B cell (primary cell): ENCODE data around the gene DUS2. TPM values are rescaled to one million over a fixed set of nuclear protein-coding genes. Genes with fewer than 3 reads are reported as not detected.

Experiments
- ATAC-seq: fragments of 200-7000 bp; cut with Tn5 transposase; one replicate; pipeline ENCODE4 v1.10.0; 2021; ENCODE audit warnings: low read depth, mild to moderate bottlenecking, moderate number of reproducible peaks, moderate library complexity
- CTCF ChIA-PET: fragments of 350-600 bp; sonication (Branson Sonifier 250); formaldehyde crosslinking; loops from one replicate; lab custom pipeline; 2021; ENCODE audit warnings: antibody characterized with exemption, inconsistent platforms; lab: Charles Lee
- POLR2A ChIA-PET: fragments of 350-600 bp; sonication (Branson Sonifier 250); formaldehyde crosslinking; loops from one replicate; lab custom pipeline; 2021; ENCODE audit warnings: antibody characterized with exemption; lab: Charles Lee
- DNase-seq: peaks from one replicate; pipeline ENCODE4 v3.0.0; 2013
- H2AFZ ChIP-seq: 2 replicates; pipeline ENCODE4 v1.6.1; 2012; ENCODE audit warnings: mild to moderate bottlenecking, low read depth, low read length; ENCODE audit not compliant: insufficient read depth, poor library complexity, severe bottlenecking
- H3K27ac ChIP-seq, 2 donors: 1 replicate in 1 of 2; 2 replicates in 1 of 2; pipeline ENCODE4 v1.5.1; 2012 to 2013; ENCODE audit warnings: low read length in 2 of 2, mild to moderate bottlenecking in 2 of 2, moderate library complexity in 1 of 2
- H3K27me3 ChIP-seq, 4 experiments: fragments of 200-600 bp in 1 of 4; sonication (generic) in 1 of 4; replicated peaks in 1 of 4; 1 replicate in 2 of 4; 2 replicates in 2 of 4; pipeline versions ENCODE4 v1.6.1 to v1.7.0; 2013 to 2016; ENCODE audit warnings: low read length in 3 of 4, mild to moderate bottlenecking in 2 of 4, mixed read lengths in 1 of 4, moderate library complexity in 1 of 4; ENCODE audit not compliant: insufficient read depth in 4 of 4, control insufficient read depth in 3 of 4; ENCODE audit errors: control extremely low read depth in 1 of 4
- H3K36me3 ChIP-seq, 2 experiments: replicated peaks in 1 of 2; 1 replicate in 1 of 2; 2 replicates in 1 of 2; pipeline versions ENCODE4 v1.6.1 to v1.7.1; 2013; ENCODE audit warnings: low read length in 1 of 2; ENCODE audit not compliant: insufficient read depth in 2 of 2, control insufficient read depth in 1 of 2; ENCODE audit errors: control extremely low read depth in 1 of 2, extremely low read depth in 1 of 2
- H3K4me1 ChIP-seq, 2 donors: fragments of 200-600 bp in 1 of 2; sonication (generic) in 1 of 2; 1 replicate in 1 of 2; 2 replicates in 1 of 2; pipeline versions ENCODE4 v1.5.1 to v1.6.1; 2013 to 2017; ENCODE audit warnings: low read length in 2 of 2; ENCODE audit not compliant: control insufficient read depth in 2 of 2, insufficient read depth in 2 of 2
- H3K4me2 ChIP-seq: replicated peaks from 2 replicates; pipeline ENCODE3; 2012; ENCODE audit warnings: mild to moderate bottlenecking, low read depth, low read length; ENCODE audit not compliant: poor library complexity, severe bottlenecking
- H3K4me3 ChIP-seq, 5 experiments: fragments of 200-600 bp in 1 of 5; sonication (generic) in 1 of 5; 1 replicate in 3 of 5; 2 replicates in 2 of 5; pipeline versions ENCODE4 v1.5.1 to v1.7.0; 2011 to 2016; ENCODE audit warnings: low read length in 4 of 5, mild to moderate bottlenecking in 4 of 5, low read depth in 2 of 5, control low read depth in 1 of 5, moderate library complexity in 1 of 5; ENCODE audit not compliant: insufficient read depth in 1 of 5; ENCODE audit errors: control extremely low read depth in 1 of 5, extremely low read depth in 1 of 5
- H3K79me2 ChIP-seq: fragments of 200-600 bp; sonication (generic); one replicate; pipeline ENCODE4 v1.6.0; 2016; ENCODE audit warnings: low read length; ENCODE audit not compliant: control insufficient read depth, insufficient read depth
- H3K9ac ChIP-seq: fragments of 200-600 bp; sonication (generic); 2 replicates; pipeline ENCODE4 v1.6.1; 2017; ENCODE audit warnings: mild to moderate bottlenecking, low read length, moderate library complexity
- H3K9me3 ChIP-seq, 3 donors: one replicate each; pipeline versions ENCODE4 v1.6.1 to v1.7.1; 2013; ENCODE audit warnings: low read length in 2 of 3; ENCODE audit not compliant: control insufficient read depth in 2 of 3, insufficient read depth in 1 of 3; ENCODE audit errors: control extremely low read depth in 1 of 3
- H4K20me1 ChIP-seq: 2 replicates; pipeline ENCODE4 v1.6.0; 2012; ENCODE audit warnings: mild to moderate bottlenecking, low read length; ENCODE audit not compliant: insufficient read depth, control insufficient read depth, poor library complexity, severe bottlenecking
- H3K27ac Mint-ChIP-seq: one replicate; pipeline ENCODE4 v1.8.0; 2021; ENCODE audit warnings: mixed read lengths
- H3K27me3 Mint-ChIP-seq: one replicate; pipeline ENCODE4 v1.8.0; 2021; ENCODE audit warnings: mixed read lengths
- H3K4me1 Mint-ChIP-seq: one replicate; pipeline ENCODE4 v1.8.0; 2021; ENCODE audit warnings: mixed read lengths
- H3K4me3 Mint-ChIP-seq: one replicate; pipeline ENCODE4 v1.8.0; 2021; ENCODE audit warnings: mixed read lengths
- H3K9me3 Mint-ChIP-seq: one replicate; pipeline ENCODE4 v1.8.0; 2022; ENCODE audit warnings: mixed read lengths; ENCODE audit not compliant: insufficient read depth
- EZH2 ChIP-seq: IDR thresholded peaks from 2 replicates; pipeline ENCODE4 v1.6.1; 2012; ENCODE audit warnings: borderline replicate concordance, low read depth, mild to moderate bottlenecking, moderate library complexity, low read length; ENCODE audit not compliant: insufficient read depth, poor library complexity, severe bottlenecking
- WGBS: methylation state at CpG from one replicate; pipeline ENCODE4 v1.1.5; 2013; ENCODE audit warnings: missing lambda C conversion rate; ENCODE audit not compliant: insufficient coverage; 5-methylcytosine and 5-hydroxymethylcytosine counted together
- intact Hi-C: fragments of 100-400 bp; cut with micrococcal nuclease; formaldehyde crosslinking; loops from one replicate; pipeline ENCODE4 v1.10.0; 2022
- polyA plus RNA-seq: library from polyadenylated mRNA; depleted of rRNA; stranded (reverse); fragments of >200 nt; gene quantifications from 2 replicates; pipeline ENCODE4 v1.2.3, GENCODE V29; 2012
- total RNA-seq, 2 donors: library from RNA; stranded (reverse); fragments of 120-200 nt in 1 of 2; gene quantifications; 1 replicate in 1 of 2; 2 replicates in 1 of 2; pipeline versions ENCODE4 v1.2.3 to v1.2.4, GENCODE V29; 2013 to 2022
- TF ChIP-seq, protein P1 (sequence below): fragments of 200-600 bp; IDR thresholded peaks from one replicate; pipeline ENCODE4 v1.8.0; 2022; ENCODE audit warnings: antibody characterized with exemption, mild to moderate bottlenecking

Gene DUS2
- total and polyA plus RNA-seq, 2 donors (not counting 1 experiment from before 2014, with no cell fraction given), result 61.1 to 93.0 TPM

DNA sequence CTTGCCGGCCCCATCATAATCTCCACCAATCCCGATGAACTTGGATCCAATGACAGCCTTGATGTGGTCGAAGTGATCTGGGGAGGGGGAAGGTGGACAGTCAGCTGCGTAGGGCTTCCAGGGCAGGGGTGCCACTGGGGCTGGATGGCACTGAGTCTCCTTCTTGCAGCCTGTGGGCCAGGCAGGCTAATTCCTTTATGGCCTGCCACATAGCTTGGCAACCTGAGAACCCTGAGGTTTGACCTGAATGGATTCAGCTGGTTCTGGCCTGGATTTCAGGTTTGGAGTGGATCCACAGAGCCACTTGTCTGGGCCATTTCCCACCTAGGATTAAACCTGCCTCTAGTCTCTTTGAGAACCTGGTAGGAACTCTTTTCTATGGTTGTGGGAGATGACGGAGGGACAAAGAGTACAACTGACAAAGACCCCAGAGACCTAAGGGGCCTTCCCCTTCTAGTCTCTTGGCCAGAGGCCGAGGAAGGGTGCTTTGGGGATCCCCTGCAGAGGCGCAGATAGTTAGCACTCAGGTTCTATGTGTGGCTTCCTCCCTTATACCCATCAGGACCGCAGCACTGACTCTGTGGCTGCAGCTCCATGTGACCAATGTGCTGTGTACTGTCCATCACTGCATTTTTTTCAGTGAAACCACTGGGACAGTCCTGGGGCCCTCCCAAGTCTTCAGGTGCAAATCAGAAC lies 33.6 kb upstream of the DUS2 start:
- Histone ChIP-seq H3K36me3 (peaks cover 0 to 16% of the 10 kb centered on the region in 2 experiments), H3K27ac (peak overlapping the region in 1 of 2 donors; percentile 43), H3K9me3 (no peaks in the 10 kb centered on the region), H3K4me2 (no peak overlapping the region), H2AFZ (no peak overlapping the region), H4K20me1 (peaks cover 10% of the 10 kb centered on the region), H3K27me3 (no peaks in the 10 kb centered on the region), H3K4me1 (peaks cover 26 to 38% of the 10 kb centered on the region in 2 donors), H3K79me2 (peaks cover 31% of the 10 kb centered on the region), H3K9ac (no peak overlapping the region), H3K4me3 (no peak overlapping the region)
- ATAC-seq (no peak), DNase-seq (no peak)
- Mint-ChIP-seq H3K9me3 (no peaks in the 10 kb centered on the region), H3K27ac (peak overlapping the region; percentile 74), H3K27me3 (no peaks in the 10 kb centered on the region), H3K4me1 (peaks cover 55% of the 10 kb centered on the region), H3K4me3 (no peak overlapping the region)
- ChIA-PET CTCF (interaction anchor here (1.1 to 28.7 kb wide), 3 partner anchors 10 to 104 kb away, joined by 3 to 320 read pairs (median 4); partner anchors contain the start of gene DPEP2), POLR2A (interaction anchor here (0.5 to 1.9 kb wide), 2 partner anchors 9 to 52 kb away, joined by 5 read pairs; partner anchors contain the start of gene DPEP2)
- 79% methylated on average over 5 of the region's 8 CpGs for WGBS
- intact Hi-C loops, result loop anchor here (5.0 kb wide), 2 partner anchors 97 to 472 kb away; partner anchors contain the start of gene PSKH1
- TF ChIP-seq, protein P1, sequence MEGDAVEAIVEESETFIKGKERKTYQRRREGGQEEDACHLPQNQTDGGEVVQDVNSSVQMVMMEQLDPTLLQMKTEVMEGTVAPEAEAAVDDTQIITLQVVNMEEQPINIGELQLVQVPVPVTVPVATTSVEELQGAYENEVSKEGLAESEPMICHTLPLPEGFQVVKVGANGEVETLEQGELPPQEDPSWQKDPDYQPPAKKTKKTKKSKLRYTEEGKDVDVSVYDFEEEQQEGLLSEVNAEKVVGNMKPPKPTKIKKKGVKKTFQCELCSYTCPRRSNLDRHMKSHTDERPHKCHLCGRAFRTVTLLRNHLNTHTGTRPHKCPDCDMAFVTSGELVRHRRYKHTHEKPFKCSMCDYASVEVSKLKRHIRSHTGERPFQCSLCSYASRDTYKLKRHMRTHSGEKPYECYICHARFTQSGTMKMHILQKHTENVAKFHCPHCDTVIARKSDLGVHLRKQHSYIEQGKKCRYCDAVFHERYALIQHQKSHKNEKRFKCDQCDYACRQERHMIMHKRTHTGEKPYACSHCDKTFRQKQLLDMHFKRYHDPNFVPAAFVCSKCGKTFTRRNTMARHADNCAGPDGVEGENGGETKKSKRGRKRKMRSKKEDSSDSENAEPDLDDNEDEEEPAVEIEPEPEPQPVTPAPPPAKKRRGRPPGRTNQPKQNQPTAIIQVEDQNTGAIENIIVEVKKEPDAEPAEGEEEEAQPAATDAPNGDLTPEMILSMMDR, result no peak
- no peak for TF ChIP-seq EZH2

DNA sequence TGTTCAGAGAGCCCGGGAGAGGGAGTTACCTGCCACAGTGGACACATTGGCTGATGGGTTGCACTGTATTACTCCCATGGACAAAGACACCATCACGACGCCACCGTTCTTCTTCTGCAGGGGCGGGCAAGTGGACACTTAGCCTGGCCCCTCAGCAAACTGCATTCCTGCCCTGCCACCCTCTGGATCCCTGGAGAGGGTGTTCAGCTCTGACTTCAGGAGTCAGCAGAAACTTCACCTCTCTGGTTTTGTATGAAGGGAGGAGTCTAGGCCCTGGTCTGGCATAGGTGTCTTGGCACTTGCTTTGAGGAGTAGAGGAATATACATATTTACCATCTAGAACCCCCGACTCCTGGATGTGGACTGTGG lies 33.1 kb upstream of the DUS2 start:
- Histone ChIP-seq H3K4me1 (peaks cover 25 to 38% of the 10 kb centered on the region in 2 donors), H3K79me2 (peaks cover 31% of the 10 kb centered on the region), H2AFZ (no peak overlapping the region), H3K4me2 (no peak overlapping the region), H3K36me3 (peaks cover 0 to 16% of the 10 kb centered on the region in 2 experiments), H3K27me3 (no peaks in the 10 kb centered on the region), H3K4me3 (no peak overlapping the region), H3K27ac (peak overlapping the region in 1 of 2 donors; percentile 43), H4K20me1 (peaks cover 10% of the 10 kb centered on the region), H3K9ac (no peak overlapping the region), H3K9me3 (no peaks in the 10 kb centered on the region)
- no peak for TF ChIP-seq EZH2
- ChIA-PET CTCF (interaction anchor here (28.7 kb wide), 1 partner anchor 52 kb away, joined by 320 read pairs; no protein-coding TSS in a partner anchor), POLR2A (interaction anchor here (1.9 kb wide), 1 partner anchor 9 kb away, joined by 5 read pairs; the partner anchor contains the start of gene DPEP2)
- Mint-ChIP-seq H3K27me3 (no peaks in the 10 kb centered on the region), H3K9me3 (no peaks in the 10 kb centered on the region), H3K27ac (peak overlapping the region; percentile 74), H3K4me1 (peaks cover 54% of the 10 kb centered on the region), H3K4me3 (no peak overlapping the region)
- 84% methylated on average over 5 of the region's 6 CpGs for WGBS
- no peak for ATAC-seq
- no peak for DNase-seq
- intact Hi-C loops, result loop anchor here (5.0 kb wide), 2 partner anchors 98 to 473 kb away; partner anchors contain the start of gene PSKH1
